GM23338 (cell line): ENCODE results near the gene ASL. TPM values are rescaled to one million over a fixed set of nuclear protein-coding genes. Genes with fewer than 3 reads are reported as not detected.

Experiments
- ATAC-seq: fragments of 200-7000 bp; cut with Tn5 transposase; 3 replicates; pipeline ENCODE4 v1.9.1; 2020
- DNase-seq: peaks from one replicate; pipeline ENCODE4 v3.0.0-alpha.2; 2015; ENCODE audit warnings: low spot score
- H2AFZ ChIP-seq: fragments of 200-600 bp; sonication (generic); 2 replicates; pipeline ENCODE4 v1.8.0; 2016; ENCODE audit warnings: antibody characterized with exemption, mild to moderate bottlenecking, moderate library complexity
- H3F3A ChIP-seq: fragments of 200-600 bp; sonication (generic); replicated peaks from 2 replicates; pipeline ENCODE4 v1.8.0; 2017; ENCODE audit warnings: antibody characterized with exemption, mixed run types, low read depth
- H3K27ac ChIP-seq: fragments of 200-600 bp; sonication (generic); 2 replicates; pipeline ENCODE4 v1.6.1; 2016; ENCODE audit warnings: low read depth
- H3K27me3 ChIP-seq: fragments of 200-600 bp; sonication (generic); 2 replicates; pipeline ENCODE4 v1.8.0; 2016; ENCODE audit warnings: mild to moderate bottlenecking, mixed run types, moderate library complexity; ENCODE audit not compliant: insufficient read depth
- H3K36me3 ChIP-seq: fragments of 200-600 bp; sonication (generic); 2 replicates; pipeline ENCODE4 v1.8.0; 2016; ENCODE audit warnings: mild to moderate bottlenecking; ENCODE audit not compliant: insufficient read depth
- H3K4me1 ChIP-seq: fragments of 200-600 bp; sonication (generic); 2 replicates; pipeline ENCODE4 v1.8.0; 2016; ENCODE audit warnings: mild to moderate bottlenecking, moderate library complexity; ENCODE audit not compliant: insufficient read depth
- H3K4me2 ChIP-seq: fragments of 200-600 bp; sonication (generic); 2 replicates; pipeline ENCODE4 v1.7.1; 2017; ENCODE audit warnings: mixed run types
- H3K4me3 ChIP-seq: fragments of 200-600 bp; sonication (generic); 2 replicates; pipeline ENCODE4 v1.6.1; 2016; ENCODE audit warnings: mixed run types
- H3K79me2 ChIP-seq: fragments of 200-600 bp; sonication (generic); replicated peaks from 2 replicates; pipeline ENCODE4 v1.8.0; 2017; ENCODE audit warnings: mild to moderate bottlenecking; ENCODE audit not compliant: insufficient read depth
- H3K9me2 ChIP-seq: fragments of 200-600 bp; sonication (generic); 2 replicates; pipeline ENCODE4 v1.8.0; 2017; ENCODE audit not compliant: insufficient read depth
- H4K20me1 ChIP-seq: fragments of 200-600 bp; sonication (generic); replicated peaks from 2 replicates; pipeline ENCODE4 v1.8.0; 2017; ENCODE audit warnings: mild to moderate bottlenecking; ENCODE audit not compliant: insufficient read depth
- H3K27ac Mint-ChIP-seq: 2 replicates; pipeline ENCODE4 v1.8.0; 2020; ENCODE audit warnings: inconsistent platforms, mild to moderate bottlenecking, moderate library complexity, mixed read lengths
- H3K27me3 Mint-ChIP-seq: 3 replicates; pipeline ENCODE4 v1.8.0; 2022; ENCODE audit warnings: low read depth, mild to moderate bottlenecking, moderate library complexity, mixed read lengths, inconsistent platforms; ENCODE audit not compliant: insufficient read depth, poor library complexity
- H3K36me3 Mint-ChIP-seq: 3 replicates; pipeline ENCODE4 v1.8.0; 2021; ENCODE audit warnings: low read depth, mild to moderate bottlenecking, inconsistent platforms, moderate library complexity, mixed read lengths
- H3K4me1 Mint-ChIP-seq: 3 replicates; pipeline ENCODE4 v1.8.0; 2020; ENCODE audit warnings: mild to moderate bottlenecking, inconsistent platforms, mixed read lengths
- H3K4me3 Mint-ChIP-seq: 3 replicates; pipeline ENCODE4 v1.8.0; 2021; ENCODE audit warnings: moderate library complexity, mild to moderate bottlenecking, inconsistent platforms, mixed read lengths
- H3K9me3 Mint-ChIP-seq: 3 replicates; pipeline ENCODE4 v1.8.0; 2020; ENCODE audit warnings: moderate library complexity, mild to moderate bottlenecking, inconsistent platforms, mixed read lengths
- CREB1 ChIP-seq: fragments of 250-450 bp; sonication (Bioruptor Pico); IDR thresholded peaks from 2 replicates; pipeline ENCODE4 v1.5.0; 2020; ENCODE audit warnings: low read depth, mild to moderate bottlenecking, moderate library complexity
- EZH2 ChIP-seq: fragments of 200-600 bp; sonication (generic); IDR thresholded peaks from one replicate; pipeline ENCODE4 v1.8.0; 2017; ENCODE audit warnings: antibody characterized with exemption, mild to moderate bottlenecking, low read depth; ENCODE audit not compliant: unreplicated experiment
- EZH2phosphoT487 ChIP-seq: fragments of 200-600 bp; sonication (generic); IDR thresholded peaks from one replicate; pipeline ENCODE4 v1.8.1; 2018; ENCODE audit warnings: antibody characterized with exemption; ENCODE audit not compliant: unreplicated experiment
- JUNB ChIP-seq: IDR thresholded peaks from one replicate; pipeline ENCODE4 v1.6.1; 2016; ENCODE audit warnings: antibody characterized with exemption; ENCODE audit not compliant: unreplicated experiment
- NANOG ChIP-seq: IDR thresholded peaks from 2 replicates; pipeline ENCODE4 v1.6.1; 2016; ENCODE audit warnings: antibody characterized with exemption, borderline replicate concordance
- REST ChIP-seq: IDR thresholded peaks from one replicate; pipeline ENCODE4 v1.6.1; 2018; ENCODE audit warnings: antibody characterized with exemption; ENCODE audit not compliant: unreplicated experiment
- ZNF114 ChIP-seq: fragments of 250-450 bp; sonication (Bioruptor Pico); IDR thresholded peaks from 2 replicates; pipeline ENCODE4 v1.5.0; 2020; ENCODE audit warnings: mild to moderate bottlenecking, moderate library complexity
- ZNF331 ChIP-seq: fragments of 250-450 bp; sonication (Bioruptor Pico); IDR thresholded peaks from 2 replicates; pipeline ENCODE4 v1.5.0; 2020; ENCODE audit warnings: low read depth, mild to moderate bottlenecking, moderate library complexity
- polyA plus RNA-seq: library from polyadenylated mRNA; unstranded; fragments of >200 nt; fragmentation: Nextera tagmentation; extraction: Ambion mirVana; gene quantifications from 2 replicates; pipeline ENCODE4 v1.2.1, GENCODE V29; 2016
- total RNA-seq: library from RNA; depleted of rRNA; stranded (reverse); fragments of >200 nt; shearing (Covaris generic); gene quantifications from 2 replicates; pipeline ENCODE4 v1.2.3, GENCODE V29; 2014; rRNA removed

ASL gene
- total and polyA plus RNA-seq, 2 experiments from 2014 or later, result 14.9 to 36.9 TPM

- H4K20me1 ChIP-seq, result peaks cover 10% of the 10 kb centered on the region; the same call in 1 of the 2 replicates
- Mint-ChIP-seq H3K27me3 (no peaks in the 10 kb centered on the region), H3K27ac (peak overlapping the region; percentile 54; the same call in 1 of the 2 replicates), H3K9me3 (no peaks in the 10 kb centered on the region; the same call in 2 of the 3 replicates), H3K4me3 (no peak overlapping the region), H3K4me1 (no peaks in the 10 kb centered on the region), H3K36me3 (peaks cover 49% of the 10 kb centered on the region)
- DNase-seq (no peak), ATAC-seq (no peak)
- peaks cover 27% of the 10 kb centered on the region for H3K36me3 ChIP-seq
- no peaks in the 10 kb centered on the region; the same call in 1 of the 2 replicates for H3K79me2 ChIP-seq
- H3K27me3 ChIP-seq, result no peaks in the 10 kb centered on the region
- H3K4me1 ChIP-seq, result no peaks in the 10 kb centered on the region
- no peak overlapping the region for H3K4me2 ChIP-seq
- TF ChIP-seq NANOG (no peak), EZH2 (no peak), ZNF114 (CRISPR knock-in tag) (no peak), REST (no peak), CREB1 (no peak), JUNB (no peak), EZH2phosphoT487 (no peak), ZNF331 (CRISPR knock-in tag) (no peak)
- H3F3A ChIP-seq, result no peaks in the 10 kb centered on the region
- H3K9me2 ChIP-seq, result no peaks in the 10 kb centered on the region
- no peak overlapping the region for H2AFZ ChIP-seq
- H3K4me3 ChIP-seq, result no peak overlapping the region
- H3K27ac ChIP-seq, result no peak overlapping the region
Measured at GRCh38 chr7:66142996-66143395, 67.4 kb downstream of the ASL start.

Other genes starting within 250 kb of the ASL start
- gene VKORC1L1, start 202.7 kb upstream of the ASL start, total RNA-seq, result 30.3 and 33.8 TPM in 2 replicates
- 21.5 and 28.9 TPM in 2 replicates for gene VKORC1L1, start 202.7 kb upstream of the ASL start, polyA plus RNA-seq
- gene GUSB, start 93.6 kb upstream of the ASL start, total RNA-seq, result 40.9 and 47.0 TPM in 2 replicates
- 33.6 and 37.4 TPM in 2 replicates for gene GUSB, start 93.6 kb upstream of the ASL start, polyA plus RNA-seq
- 43.4 and 60.5 TPM in 2 replicates for gene CRCP, start 39.0 kb downstream of the ASL start, total RNA-seq
- 24.1 and 36.1 TPM in 2 replicates for gene CRCP, start 39.0 kb downstream of the ASL start, polyA plus RNA-seq
- 19.2 and 20.4 TPM in 2 replicates for gene TPST1, start 129.5 kb downstream of the ASL start, total RNA-seq
- gene TPST1, start 129.5 kb downstream of the ASL start, polyA plus RNA-seq, result 8.8 and 10.7 TPM in 2 replicates